GM23338 (cell line): ENCODE measurements around the gene GALE. TPM values are rescaled to one million over a fixed set of nuclear protein-coding genes. Genes with fewer than 3 reads are reported as not detected.

Experiments used
- ATAC-seq: fragments of 200-7000 bp; cut with Tn5 transposase; 3 replicates; pipeline ENCODE4 v1.9.1; 2020
- DNase-seq: peaks from one replicate; pipeline ENCODE4 v3.0.0-alpha.2; 2015; ENCODE audit warnings: low spot score
- H2AFZ ChIP-seq: fragments of 200-600 bp; sonication (generic); 2 replicates; pipeline ENCODE4 v1.8.0; 2016; ENCODE audit warnings: antibody characterized with exemption, mild to moderate bottlenecking, moderate library complexity
- H3F3A ChIP-seq: fragments of 200-600 bp; sonication (generic); replicated peaks from 2 replicates; pipeline ENCODE4 v1.8.0; 2017; ENCODE audit warnings: antibody characterized with exemption, mixed run types, low read depth
- H3K27ac ChIP-seq: fragments of 200-600 bp; sonication (generic); 2 replicates; pipeline ENCODE4 v1.6.1; 2016; ENCODE audit warnings: low read depth
- H3K27me3 ChIP-seq: fragments of 200-600 bp; sonication (generic); 2 replicates; pipeline ENCODE4 v1.8.0; 2016; ENCODE audit warnings: mild to moderate bottlenecking, mixed run types, moderate library complexity; ENCODE audit not compliant: insufficient read depth
- H3K36me3 ChIP-seq: fragments of 200-600 bp; sonication (generic); 2 replicates; pipeline ENCODE4 v1.8.0; 2016; ENCODE audit warnings: mild to moderate bottlenecking; ENCODE audit not compliant: insufficient read depth
- H3K4me1 ChIP-seq: fragments of 200-600 bp; sonication (generic); 2 replicates; pipeline ENCODE4 v1.8.0; 2016; ENCODE audit warnings: mild to moderate bottlenecking, moderate library complexity; ENCODE audit not compliant: insufficient read depth
- H3K4me2 ChIP-seq: fragments of 200-600 bp; sonication (generic); 2 replicates; pipeline ENCODE4 v1.7.1; 2017; ENCODE audit warnings: mixed run types
- H3K4me3 ChIP-seq: fragments of 200-600 bp; sonication (generic); 2 replicates; pipeline ENCODE4 v1.6.1; 2016; ENCODE audit warnings: mixed run types
- H3K79me2 ChIP-seq: fragments of 200-600 bp; sonication (generic); replicated peaks from 2 replicates; pipeline ENCODE4 v1.8.0; 2017; ENCODE audit warnings: mild to moderate bottlenecking; ENCODE audit not compliant: insufficient read depth
- H3K9me2 ChIP-seq: fragments of 200-600 bp; sonication (generic); 2 replicates; pipeline ENCODE4 v1.8.0; 2017; ENCODE audit not compliant: insufficient read depth
- H4K20me1 ChIP-seq: fragments of 200-600 bp; sonication (generic); replicated peaks from 2 replicates; pipeline ENCODE4 v1.8.0; 2017; ENCODE audit warnings: mild to moderate bottlenecking; ENCODE audit not compliant: insufficient read depth
- H3K27ac Mint-ChIP-seq: 2 replicates; pipeline ENCODE4 v1.8.0; 2020; ENCODE audit warnings: inconsistent platforms, mild to moderate bottlenecking, moderate library complexity, mixed read lengths
- H3K27me3 Mint-ChIP-seq: 3 replicates; pipeline ENCODE4 v1.8.0; 2022; ENCODE audit warnings: low read depth, mild to moderate bottlenecking, moderate library complexity, mixed read lengths, inconsistent platforms; ENCODE audit not compliant: insufficient read depth, poor library complexity
- H3K36me3 Mint-ChIP-seq: 3 replicates; pipeline ENCODE4 v1.8.0; 2021; ENCODE audit warnings: low read depth, mild to moderate bottlenecking, inconsistent platforms, moderate library complexity, mixed read lengths
- H3K4me1 Mint-ChIP-seq: 3 replicates; pipeline ENCODE4 v1.8.0; 2020; ENCODE audit warnings: mild to moderate bottlenecking, inconsistent platforms, mixed read lengths
- H3K4me3 Mint-ChIP-seq: 3 replicates; pipeline ENCODE4 v1.8.0; 2021; ENCODE audit warnings: moderate library complexity, mild to moderate bottlenecking, inconsistent platforms, mixed read lengths
- H3K9me3 Mint-ChIP-seq: 3 replicates; pipeline ENCODE4 v1.8.0; 2020; ENCODE audit warnings: moderate library complexity, mild to moderate bottlenecking, inconsistent platforms, mixed read lengths
- CREB1 ChIP-seq: fragments of 250-450 bp; sonication (Bioruptor Pico); IDR thresholded peaks from 2 replicates; pipeline ENCODE4 v1.5.0; 2020; ENCODE audit warnings: low read depth, mild to moderate bottlenecking, moderate library complexity
- CTCF ChIP-seq, 2 experiments: fragments of 200-600 bp in 1 of 2; sonication (generic) in 1 of 2; conservative IDR thresholded peaks; 2 replicates each; pipeline versions ENCODE4 v1.5.1 to v1.6.1; 2016 to 2017; ENCODE audit warnings: antibody characterized with exemption in 2 of 2, low read depth in 2 of 2, mild to moderate bottlenecking in 2 of 2, moderate library complexity in 1 of 2
- EZH2 ChIP-seq: fragments of 200-600 bp; sonication (generic); IDR thresholded peaks from one replicate; pipeline ENCODE4 v1.8.0; 2017; ENCODE audit warnings: antibody characterized with exemption, mild to moderate bottlenecking, low read depth; ENCODE audit not compliant: unreplicated experiment
- EZH2phosphoT487 ChIP-seq: fragments of 200-600 bp; sonication (generic); IDR thresholded peaks from one replicate; pipeline ENCODE4 v1.8.1; 2018; ENCODE audit warnings: antibody characterized with exemption; ENCODE audit not compliant: unreplicated experiment
- JUNB ChIP-seq: IDR thresholded peaks from one replicate; pipeline ENCODE4 v1.6.1; 2016; ENCODE audit warnings: antibody characterized with exemption; ENCODE audit not compliant: unreplicated experiment
- NANOG ChIP-seq: IDR thresholded peaks from 2 replicates; pipeline ENCODE4 v1.6.1; 2016; ENCODE audit warnings: antibody characterized with exemption, borderline replicate concordance
- POLR2AphosphoS5 ChIP-seq: IDR thresholded peaks from 2 replicates; pipeline ENCODE4 v1.6.1; 2016; ENCODE audit warnings: antibody characterized with exemption, low read depth
- STAT1 ChIP-seq: IDR thresholded peaks from one replicate; pipeline ENCODE4 v1.6.1; 2016; ENCODE audit warnings: antibody characterized with exemption; ENCODE audit not compliant: unreplicated experiment
- ZNF114 ChIP-seq: fragments of 250-450 bp; sonication (Bioruptor Pico); IDR thresholded peaks from 2 replicates; pipeline ENCODE4 v1.5.0; 2020; ENCODE audit warnings: mild to moderate bottlenecking, moderate library complexity
- ZNF331 ChIP-seq: fragments of 250-450 bp; sonication (Bioruptor Pico); IDR thresholded peaks from 2 replicates; pipeline ENCODE4 v1.5.0; 2020; ENCODE audit warnings: low read depth, mild to moderate bottlenecking, moderate library complexity
- ZNF462 ChIP-seq: fragments of 250-450 bp; sonication (Bioruptor Pico); IDR thresholded peaks from 2 replicates; pipeline ENCODE4 v1.5.0; 2020; ENCODE audit warnings: mild to moderate bottlenecking, moderate library complexity
- polyA plus RNA-seq: library from polyadenylated mRNA; unstranded; fragments of >200 nt; fragmentation: Nextera tagmentation; extraction: Ambion mirVana; gene quantifications from 2 replicates; pipeline ENCODE4 v1.2.1, GENCODE V29; 2016
- total RNA-seq: library from RNA; depleted of rRNA; stranded (reverse); fragments of >200 nt; shearing (Covaris generic); gene quantifications from 2 replicates; pipeline ENCODE4 v1.2.3, GENCODE V29; 2014
- TF ChIP-seq, protein P1 (sequence below): IDR thresholded peaks from one replicate; pipeline ENCODE4 v1.6.1; 2018; ENCODE audit warnings: antibody characterized with exemption; ENCODE audit not compliant: unreplicated experiment
- TF ChIP-seq, protein P2 (sequence below): IDR thresholded peaks from 2 replicates; pipeline ENCODE4 v1.6.1; 2016; ENCODE audit warnings: antibody characterized with exemption

Gene GALE
- total and polyA plus RNA-seq, 2 experiments from 2014 or later: 28.1 to 31.7 TPM

DNA sequence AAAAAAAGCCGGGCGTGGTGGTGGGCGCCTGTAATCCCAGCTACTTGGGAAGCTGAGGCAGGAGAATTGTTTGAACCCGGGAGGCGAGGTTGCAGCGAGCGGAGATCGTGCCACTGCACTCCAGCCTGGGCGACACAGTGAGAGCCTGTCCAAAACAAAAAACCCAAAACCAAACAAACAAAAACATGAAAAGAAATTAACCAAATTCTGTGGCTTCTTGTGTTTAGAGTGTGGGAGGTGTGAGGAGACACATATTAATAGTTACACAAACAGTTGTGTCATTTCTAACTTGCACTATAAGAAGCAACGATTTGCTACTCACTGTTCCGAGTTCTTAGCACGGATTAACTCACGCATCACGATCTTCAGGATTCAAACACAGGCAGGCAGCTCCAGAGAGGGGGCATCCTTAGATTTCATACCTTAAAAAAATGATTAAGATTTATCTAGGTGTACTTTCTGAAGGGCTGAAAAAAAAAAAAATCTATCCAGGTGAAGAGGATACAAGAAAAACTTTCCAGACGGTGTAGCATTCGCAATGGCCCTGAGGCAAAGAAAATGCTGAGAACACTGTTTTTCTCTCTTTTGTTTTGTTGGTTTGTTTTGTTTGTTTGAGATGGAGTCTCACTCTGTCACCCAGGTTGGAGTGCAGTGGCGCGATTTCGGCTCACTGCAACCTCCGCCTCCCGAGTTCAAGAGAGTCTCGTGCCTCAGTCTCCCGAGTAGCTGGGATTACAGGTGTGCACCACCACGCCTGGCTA lies 25.4 kb upstream of the GALE start:
- DNase-seq: no peak
- Histone ChIP-seq H3K9me2 (no peaks in the 10 kb centered on the region), H3K4me2 (peak overlapping the region; percentile 89), H4K20me1 (no peaks in the 10 kb centered on the region), H3K79me2 (no peaks in the 10 kb centered on the region; the same call in 1 of the 2 replicates), H3K4me3 (peak overlapping the region; percentile 98), H3K27me3 (no peaks in the 10 kb centered on the region), H3K36me3 (no peaks in the 10 kb centered on the region), H2AFZ (peak overlapping the region; percentile 78), H3F3A (0 out of 2 replicates have a peak, but pooled peaks cover 6% of the 10 kb centered on the region), H3K4me1 (peaks cover 7% of the 10 kb centered on the region), H3K27ac (peak overlapping the region; percentile 97; the same call in 1 of the 2 replicates)
- Mint-ChIP-seq H3K4me3 (peak overlapping the region; percentile 93), H3K9me3 (no peaks in the 10 kb centered on the region), H3K4me1 (peaks cover 3% of the 10 kb centered on the region; the same call in 2 of the 3 replicates), H3K27ac (peak overlapping the region; percentile 92; the same call in 1 of the 2 replicates), H3K27me3 (peaks cover 14% of the 10 kb centered on the region), H3K36me3 (no peaks in the 10 kb centered on the region)
- TF ChIP-seq EZH2phosphoT487: no peak
- no peak for TF ChIP-seq JUNB
- TF ChIP-seq ZNF331 (CRISPR knock-in tag): no peak
- TF ChIP-seq CTCF (conservative IDR thresholded peaks at IDR 0.05; ENCODE audit: low read depth in 2 of 2): no peak
- TF ChIP-seq STAT1: no peak
- no peak for TF ChIP-seq EZH2
- TF ChIP-seq POLR2AphosphoS5: no peak
- no peak for TF ChIP-seq ZNF114 (CRISPR knock-in tag)
- no peak for TF ChIP-seq NANOG
- TF ChIP-seq, protein P1, sequence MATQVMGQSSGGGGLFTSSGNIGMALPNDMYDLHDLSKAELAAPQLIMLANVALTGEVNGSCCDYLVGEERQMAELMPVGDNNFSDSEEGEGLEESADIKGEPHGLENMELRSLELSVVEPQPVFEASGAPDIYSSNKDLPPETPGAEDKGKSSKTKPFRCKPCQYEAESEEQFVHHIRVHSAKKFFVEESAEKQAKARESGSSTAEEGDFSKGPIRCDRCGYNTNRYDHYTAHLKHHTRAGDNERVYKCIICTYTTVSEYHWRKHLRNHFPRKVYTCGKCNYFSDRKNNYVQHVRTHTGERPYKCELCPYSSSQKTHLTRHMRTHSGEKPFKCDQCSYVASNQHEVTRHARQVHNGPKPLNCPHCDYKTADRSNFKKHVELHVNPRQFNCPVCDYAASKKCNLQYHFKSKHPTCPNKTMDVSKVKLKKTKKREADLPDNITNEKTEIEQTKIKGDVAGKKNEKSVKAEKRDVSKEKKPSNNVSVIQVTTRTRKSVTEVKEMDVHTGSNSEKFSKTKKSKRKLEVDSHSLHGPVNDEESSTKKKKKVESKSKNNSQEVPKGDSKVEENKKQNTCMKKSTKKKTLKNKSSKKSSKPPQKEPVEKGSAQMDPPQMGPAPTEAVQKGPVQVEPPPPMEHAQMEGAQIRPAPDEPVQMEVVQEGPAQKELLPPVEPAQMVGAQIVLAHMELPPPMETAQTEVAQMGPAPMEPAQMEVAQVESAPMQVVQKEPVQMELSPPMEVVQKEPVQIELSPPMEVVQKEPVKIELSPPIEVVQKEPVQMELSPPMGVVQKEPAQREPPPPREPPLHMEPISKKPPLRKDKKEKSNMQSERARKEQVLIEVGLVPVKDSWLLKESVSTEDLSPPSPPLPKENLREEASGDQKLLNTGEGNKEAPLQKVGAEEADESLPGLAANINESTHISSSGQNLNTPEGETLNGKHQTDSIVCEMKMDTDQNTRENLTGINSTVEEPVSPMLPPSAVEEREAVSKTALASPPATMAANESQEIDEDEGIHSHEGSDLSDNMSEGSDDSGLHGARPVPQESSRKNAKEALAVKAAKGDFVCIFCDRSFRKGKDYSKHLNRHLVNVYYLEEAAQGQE: no peak
- no peak for TF ChIP-seq ZNF462 (CRISPR knock-in tag)
- no peak for TF ChIP-seq CREB1 (CRISPR knock-in tag)
- TF ChIP-seq, protein P2, sequence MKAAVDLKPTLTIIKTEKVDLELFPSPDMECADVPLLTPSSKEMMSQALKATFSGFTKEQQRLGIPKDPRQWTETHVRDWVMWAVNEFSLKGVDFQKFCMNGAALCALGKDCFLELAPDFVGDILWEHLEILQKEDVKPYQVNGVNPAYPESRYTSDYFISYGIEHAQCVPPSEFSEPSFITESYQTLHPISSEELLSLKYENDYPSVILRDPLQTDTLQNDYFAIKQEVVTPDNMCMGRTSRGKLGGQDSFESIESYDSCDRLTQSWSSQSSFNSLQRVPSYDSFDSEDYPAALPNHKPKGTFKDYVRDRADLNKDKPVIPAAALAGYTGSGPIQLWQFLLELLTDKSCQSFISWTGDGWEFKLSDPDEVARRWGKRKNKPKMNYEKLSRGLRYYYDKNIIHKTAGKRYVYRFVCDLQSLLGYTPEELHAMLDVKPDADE: no peak
- no peak for ATAC-seq
